ENCODE results near the gene TENM3. TPM values are rescaled to one million over a fixed set of nuclear protein-coding genes. Genes with fewer than 3 reads are reported as not detected.

The TENM3 gene
- total and polyA plus RNA-seq, 2 of the 8 experiments (the other 6 are each of a cell fraction or from before 2014, with no cell fraction given) = 36.9 to 69.3 TPM

GRCh38 chr4:182238355-182238931 lies 4.8 kb upstream of the TENM3 start:
- H2BK20ac ChIP-seq (ENCODE audit: low read length) = peak overlapping the region; percentile 55; the same call in 1 of the 2 replicates
- FAIRE-seq (peak; percentile 90), DNase-seq (ENCODE audit: low read depth in 1 of 2, low spot score in 2 of 2) (peak in 1 of 2 experiments; percentile 33)
- H4K8ac ChIP-seq (ENCODE audit: extremely low read depth, insufficient read depth, low read length) = no peak overlapping the region
- WGBS, 2 experiments (ENCODE audit: extremely low coverage in 1 of 2, insufficient coverage in 1 of 2, insufficient read length in 1 of 2, insufficient replicate concordance in 2 of 2, low coverage in 1 of 2, low lambda C conversion rate in 2 of 2, missing lambda C conversion rate in 1 of 2) = 52% methylated on average over 9 of the region's 9 CpGs; no CpG with 5 or more reads in 1 of the 2 experiments
- H4K5ac ChIP-seq (ENCODE audit: insufficient read length, low read depth, low read length) = no peak overlapping the region
- ChIA-PET CTCF (ENCODE audit: partially characterized antibody) (interaction anchor here (0.6 to 0.9 kb wide), 3 partner anchors 9 to 1024 kb away, joined by 3 to 5 read pairs (median 4); no protein-coding TSS in a partner anchor), POLR2A (ENCODE audit: partially characterized antibody) (interaction anchor here (1.2 kb wide), 1 partner anchor 211 kb away, joined by 3 read pairs; no protein-coding TSS in a partner anchor)
- H3K18ac ChIP-seq (ENCODE audit: extremely low read depth, low read length) = peak overlapping the region; percentile 24; the same call in 1 of the 2 replicates
- H2BK120ac ChIP-seq (replicated peaks; ENCODE audit: low read depth, low read length) = no peak overlapping the region
- H3K23ac ChIP-seq (ENCODE audit: insufficient read length) = no peak overlapping the region
- no peak overlapping the region for H2AK5ac ChIP-seq (ENCODE audit: low read depth, low read length)
- TF ChIP-seq GTF2F1 (IDR thresholded peaks at IDR 0.05; ENCODE audit: borderline replicate concordance, low read depth, low read length) (no peak), RAD21 (IDR thresholded peaks at IDR 0.05 in 1 of 2, conservative IDR thresholded peaks at IDR 0.05 in 1 of 2; ENCODE audit: low read depth in 2 of 2, low read length in 2 of 2) (0 out of 4 replicates have a peak, but pooled peaks of 1 of the 2 experiments have one; percentile 1)
- H3K27ac ChIP-seq (ENCODE audit: low read depth, low read length) = no peak overlapping the region
- no peak overlapping the region for H2AFZ ChIP-seq (ENCODE audit: low read length)
- H2BK5ac ChIP-seq (ENCODE audit: low read depth, low read length) = peak overlapping the region; percentile 55; the same call in 1 of the 2 replicates
- H3K79me1 ChIP-seq (ENCODE audit: low read depth, low read length) = no peaks in the 10 kb centered on the region; the same call in 1 of the 2 replicates
- H3K14ac ChIP-seq (ENCODE audit: insufficient read length) = no peak overlapping the region
- H3K27me3 ChIP-seq (replicated peaks in 1 of 4; ENCODE audit: control insufficient read depth in 3 of 4, extremely low read depth in 1 of 4, insufficient read depth in 3 of 4, low read length in 3 of 4) = no peaks in the 10 kb centered on the region
- H3K79me2 ChIP-seq (ENCODE audit: control insufficient read depth in 1 of 2, insufficient read depth in 2 of 2, low read length in 2 of 2) = 0 out of 4 replicates have a peak, but pooled peaks cover 0 to 4% of the 10 kb centered on the region in 2 experiments
- peaks cover 3 to 9% (median 7%) of the 10 kb centered on the region in 4 experiments for H3K4me1 ChIP-seq (replicated peaks in 1 of 4; ENCODE audit: control insufficient read depth in 3 of 4, insufficient read depth in 4 of 4, low read length in 3 of 4)
- 0 out of 8 replicates have a peak overlapping the region, but pooled peaks of 1 of the 4 experiments have one; percentile 5 for H3K4me3 ChIP-seq (ENCODE audit: extremely low read depth in 1 of 4, insufficient read depth in 2 of 4, low read depth in 3 of 4, low read length in 4 of 4)
- H3K36me3 ChIP-seq (ENCODE audit: control insufficient read depth in 2 of 4, insufficient read depth in 4 of 4, low read length in 3 of 4) = no peaks in the 10 kb centered on the region
- peak overlapping the region in 1 of 2 experiments; percentile 9; a peak in 1 of 4 replicates for H3K4me2 ChIP-seq (ENCODE audit: insufficient read depth in 1 of 2, low read depth in 2 of 2, low read length in 2 of 2)
- H3K23me2 ChIP-seq (ENCODE audit: low read depth, low read length) = no peaks in the 10 kb centered on the region
- H2BK15ac ChIP-seq (ENCODE audit: low read length) = no peak overlapping the region
- no peaks in the 10 kb centered on the region for H4K20me1 ChIP-seq (replicated peaks in 1 of 2; ENCODE audit: control insufficient read depth in 1 of 2, insufficient read depth in 2 of 2, low read length in 2 of 2)
- no peak overlapping the region for H3K9ac ChIP-seq (replicated peaks in 1 of 4; ENCODE audit: extremely low read depth in 1 of 4, low read depth in 3 of 4, low read length in 3 of 4)
- H3K9me3 ChIP-seq (ENCODE audit: insufficient read depth in 2 of 2, low read depth in 1 of 2, low read length in 1 of 2) = no peaks in the 10 kb centered on the region
- no peak overlapping the region for H4K91ac ChIP-seq (replicated peaks; ENCODE audit: insufficient read length, low read length)
- H3K56ac ChIP-seq (replicated peaks; ENCODE audit: insufficient read length, low read depth, low read length) = no peak overlapping the region
- peak overlapping the region; percentile 61; the same call in 1 of the 2 replicates for H2BK12ac ChIP-seq (ENCODE audit: low read depth, low read length)
- H3K4ac ChIP-seq (replicated peaks; ENCODE audit: insufficient read length, low read depth, low read length) = no peak overlapping the region
